OCI-LY1 (cell line): ENCODE data around the gene MYO9A.

ENCODE experiments used
- H2AFZ ChIP-seq: fragments of 200-600 bp; sonication (generic), shearing (Covaris generic); 2 replicates; pipeline ENCODE4 v1.6.0; 2014; ENCODE audit warnings: antibody characterized with exemption, mild to moderate bottlenecking, low read length
- H3F3A ChIP-seq: fragments of 200-600 bp; sonication (generic), shearing (Covaris generic); 2 replicates; pipeline ENCODE4 v1.6.0; 2014; ENCODE audit warnings: mild to moderate bottlenecking, antibody characterized with exemption, low read length, moderate library complexity; ENCODE audit not compliant: insufficient read depth
- H3K27ac ChIP-seq: fragments of 200-600 bp; sonication (generic); 2 replicates; pipeline ENCODE4 v1.5.1; 2014; ENCODE audit warnings: low read length, mixed run types, mild to moderate bottlenecking, low read depth; ENCODE audit not compliant: poor library complexity, severe bottlenecking
- H3K27me3 ChIP-seq: fragments of 200-600 bp; sonication (generic); 2 replicates; pipeline ENCODE4 v1.6.0; 2014; ENCODE audit warnings: antibody characterized with exemption, mild to moderate bottlenecking, low read length, moderate library complexity; ENCODE audit not compliant: insufficient read depth
- H3K36me3 ChIP-seq: fragments of 200-600 bp; sonication (generic); 2 replicates; pipeline ENCODE4 v1.6.1; 2014; ENCODE audit warnings: mild to moderate bottlenecking, antibody characterized with exemption, low read length, moderate library complexity, mixed read lengths; ENCODE audit not compliant: insufficient read depth
- H3K4me1 ChIP-seq: fragments of 200-600 bp; sonication (generic); 2 replicates; pipeline ENCODE4 v1.5.1; 2014; ENCODE audit warnings: mild to moderate bottlenecking, low read length, moderate library complexity; ENCODE audit not compliant: insufficient read depth, severe bottlenecking
- H3K4me2 ChIP-seq: fragments of 200-600 bp; sonication (generic), shearing (Covaris generic); 2 replicates; pipeline ENCODE4 v1.6.1; 2014; ENCODE audit warnings: low read length
- H3K4me3 ChIP-seq: fragments of 200-600 bp; sonication (generic); 2 replicates; pipeline ENCODE4 v1.5.1; 2014; ENCODE audit warnings: low read length, low read depth, mild to moderate bottlenecking, mixed read lengths; ENCODE audit not compliant: poor library complexity, severe bottlenecking
- H3K79me2 ChIP-seq: fragments of 200-600 bp; shearing (Covaris generic); 2 replicates; pipeline ENCODE4 v1.6.1; 2016; ENCODE audit warnings: mixed run types, low read length, mixed read lengths; ENCODE audit not compliant: insufficient read depth
- H3K9ac ChIP-seq: fragments of 200-600 bp; sonication (generic), shearing (Covaris generic); 2 replicates; pipeline ENCODE4 v1.6.1; 2014; ENCODE audit warnings: mild to moderate bottlenecking, low read length, mixed read lengths
- H3K9me2 ChIP-seq: fragments of 200-600 bp; sonication (generic), shearing (Covaris generic); 2 replicates; pipeline ENCODE4 v1.6.1; 2014; ENCODE audit warnings: low read depth, mild to moderate bottlenecking, low read length, mixed read lengths
- H3K9me3 ChIP-seq: fragments of 200-600 bp; shearing (Covaris generic); 2 replicates; pipeline ENCODE4 v1.6.1; 2014; ENCODE audit warnings: low read length, mixed read lengths
- H4K20me1 ChIP-seq: fragments of 200-600 bp; sonication (generic), shearing (Covaris generic); 2 replicates; pipeline ENCODE4 v1.6.0; 2016; ENCODE audit warnings: mild to moderate bottlenecking, low read length; ENCODE audit not compliant: insufficient read depth
- EZH2 ChIP-seq: fragments of 200-600 bp; sonication (generic), shearing (Covaris generic); IDR thresholded peaks from 2 replicates; pipeline ENCODE4 v1.8.0; 2017; ENCODE audit warnings: borderline replicate concordance, mixed run types, mild to moderate bottlenecking, antibody characterized with exemption, low read length, moderate library complexity, mixed read lengths
- TF ChIP-seq, protein P1 (sequence below): fragments of 200-600 bp; sonication (generic), shearing (Covaris generic); IDR thresholded peaks from 2 replicates; pipeline ENCODE4 v1.5.1; 2017; ENCODE audit warnings: mild to moderate bottlenecking, antibody characterized with exemption, low read length, moderate library complexity, mixed read lengths

The MYO9A gene

DNA sequence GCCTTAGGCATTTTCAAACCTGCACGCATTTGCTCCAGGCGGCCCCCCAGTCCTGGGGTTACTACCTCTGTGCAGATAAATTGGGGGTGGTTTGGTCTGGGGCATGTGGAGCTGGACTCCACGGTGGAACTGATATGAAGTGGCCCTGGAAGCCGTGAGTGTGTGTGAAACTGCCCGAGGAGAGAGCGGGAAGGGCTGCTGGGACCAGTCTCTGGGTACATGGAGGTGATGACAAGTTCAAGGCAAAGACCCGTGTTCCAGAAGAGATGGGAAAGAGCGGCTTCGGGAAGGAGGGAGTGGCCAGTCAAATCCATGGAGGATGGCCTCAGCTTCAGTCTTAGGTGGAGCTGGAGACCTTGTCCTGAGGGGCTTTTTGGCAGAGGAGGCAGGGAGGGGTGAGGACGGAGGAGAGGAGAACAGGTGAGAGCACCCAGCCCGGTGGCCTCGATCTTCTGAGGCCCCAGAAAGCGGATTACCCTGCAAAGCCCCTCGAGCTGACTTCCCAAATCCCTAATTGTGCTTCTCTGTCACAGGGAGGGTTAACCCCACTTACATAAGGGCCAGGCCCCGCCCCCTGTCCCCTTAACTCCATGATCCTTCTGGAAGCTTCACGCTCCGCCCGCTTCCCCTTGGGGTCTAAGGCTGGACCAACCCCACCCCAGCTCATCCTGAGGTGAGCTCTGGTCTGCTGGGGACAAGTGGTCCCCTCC, 309.5 kb downstream of the MYO9A start:
- Histone ChIP-seq H3K27ac (no peak overlapping the region), H3K4me3 (no peak overlapping the region), H3K36me3 (no peaks in the 10 kb centered on the region), H3F3A (no peaks in the 10 kb centered on the region), H3K27me3 (no peaks in the 10 kb centered on the region), H3K9me2 (no peaks in the 10 kb centered on the region), H4K20me1 (no peaks in the 10 kb centered on the region), H3K4me2 (no peak overlapping the region), H3K79me2 (no peaks in the 10 kb centered on the region), H3K9ac (no peak overlapping the region), H3K9me3 (no peaks in the 10 kb centered on the region), H2AFZ (no peak overlapping the region), H3K4me1 (peaks cover 15% of the 10 kb centered on the region)
- no peak for TF ChIP-seq EZH2
- TF ChIP-seq, protein P1, sequence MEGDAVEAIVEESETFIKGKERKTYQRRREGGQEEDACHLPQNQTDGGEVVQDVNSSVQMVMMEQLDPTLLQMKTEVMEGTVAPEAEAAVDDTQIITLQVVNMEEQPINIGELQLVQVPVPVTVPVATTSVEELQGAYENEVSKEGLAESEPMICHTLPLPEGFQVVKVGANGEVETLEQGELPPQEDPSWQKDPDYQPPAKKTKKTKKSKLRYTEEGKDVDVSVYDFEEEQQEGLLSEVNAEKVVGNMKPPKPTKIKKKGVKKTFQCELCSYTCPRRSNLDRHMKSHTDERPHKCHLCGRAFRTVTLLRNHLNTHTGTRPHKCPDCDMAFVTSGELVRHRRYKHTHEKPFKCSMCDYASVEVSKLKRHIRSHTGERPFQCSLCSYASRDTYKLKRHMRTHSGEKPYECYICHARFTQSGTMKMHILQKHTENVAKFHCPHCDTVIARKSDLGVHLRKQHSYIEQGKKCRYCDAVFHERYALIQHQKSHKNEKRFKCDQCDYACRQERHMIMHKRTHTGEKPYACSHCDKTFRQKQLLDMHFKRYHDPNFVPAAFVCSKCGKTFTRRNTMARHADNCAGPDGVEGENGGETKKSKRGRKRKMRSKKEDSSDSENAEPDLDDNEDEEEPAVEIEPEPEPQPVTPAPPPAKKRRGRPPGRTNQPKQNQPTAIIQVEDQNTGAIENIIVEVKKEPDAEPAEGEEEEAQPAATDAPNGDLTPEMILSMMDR = no peak

DNA sequence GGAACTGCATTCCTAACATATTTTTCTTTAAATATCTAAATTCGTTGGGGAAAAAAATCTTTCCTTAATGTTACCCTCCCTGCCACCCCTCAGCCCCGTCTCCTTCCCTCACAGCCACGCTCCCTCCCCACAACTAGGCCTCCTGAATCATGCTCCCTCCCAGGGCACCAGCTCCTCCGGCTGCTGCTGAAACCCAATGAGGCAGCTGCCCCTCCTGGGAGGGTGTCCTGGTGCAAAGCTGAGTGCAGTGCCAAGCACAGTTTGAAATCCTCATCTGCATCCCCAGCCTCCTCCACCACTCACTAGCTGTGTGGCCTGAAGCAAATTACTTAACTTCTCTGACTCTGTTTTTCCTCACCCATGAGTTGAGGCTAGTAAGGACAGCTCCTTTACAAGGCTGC, 310.3 kb downstream of the MYO9A start:
- H3K4me1 ChIP-seq = peaks cover 19% of the 10 kb centered on the region
- H3K9me2 ChIP-seq = no peaks in the 10 kb centered on the region
- TF ChIP-seq, protein P1 = no peak
- TF ChIP-seq EZH2 = no peak
- no peaks in the 10 kb centered on the region for H4K20me1 ChIP-seq
- no peak overlapping the region for H3K27ac ChIP-seq
- H3K4me2 ChIP-seq = no peak overlapping the region
- H3K9ac ChIP-seq = no peak overlapping the region
- H2AFZ ChIP-seq = no peak overlapping the region
- no peaks in the 10 kb centered on the region for H3K36me3 ChIP-seq
- H3K27me3 ChIP-seq = no peaks in the 10 kb centered on the region
- no peak overlapping the region for H3K4me3 ChIP-seq
- H3K79me2 ChIP-seq = no peaks in the 10 kb centered on the region
- H3F3A ChIP-seq = no peaks in the 10 kb centered on the region
- H3K9me3 ChIP-seq = no peaks in the 10 kb centered on the region

DNA sequence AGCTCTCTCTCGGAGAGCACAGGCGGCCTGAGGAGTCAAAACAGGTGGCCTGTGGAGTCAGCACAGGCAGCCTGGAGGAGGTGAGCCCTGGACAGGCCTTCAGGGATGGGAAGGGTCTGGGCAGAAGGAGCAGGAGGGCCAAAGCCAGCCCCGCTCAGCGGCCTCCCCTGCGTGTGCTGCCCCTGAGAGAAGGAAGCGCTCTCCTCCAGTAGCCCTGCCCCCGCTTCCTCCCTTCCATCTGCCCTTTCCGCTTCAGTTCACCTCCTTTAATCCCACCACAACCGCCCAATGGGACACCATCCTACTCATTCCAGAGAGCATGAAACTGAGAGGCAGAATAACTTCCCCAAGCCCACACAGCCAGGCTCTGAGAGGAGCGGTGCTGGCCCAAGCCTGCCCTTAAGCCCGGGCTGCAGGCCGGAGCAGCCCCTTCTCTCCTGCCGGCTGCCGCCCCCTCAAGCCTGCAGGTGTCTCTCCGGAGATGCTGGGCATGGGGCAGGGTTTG, 310.8 kb downstream of the MYO9A start:
- Histone ChIP-seq H3F3A (no peaks in the 10 kb centered on the region), H3K36me3 (no peaks in the 10 kb centered on the region), H4K20me1 (no peaks in the 10 kb centered on the region), H3K4me1 (peaks cover 19% of the 10 kb centered on the region), H3K27ac (no peak overlapping the region), H2AFZ (no peak overlapping the region), H3K9me2 (no peaks in the 10 kb centered on the region), H3K27me3 (no peaks in the 10 kb centered on the region), H3K9ac (no peak overlapping the region), H3K4me2 (no peak overlapping the region), H3K79me2 (no peaks in the 10 kb centered on the region), H3K9me3 (no peaks in the 10 kb centered on the region), H3K4me3 (no peak overlapping the region)
- TF ChIP-seq EZH2 = no peak
- TF ChIP-seq, protein P1 = no peak
